HG03196 (cell line): ENCODE data around the gene SLC6A7.

ENCODE experiments used
- ATAC-seq: cut with Tn5 transposase; IDR thresholded peaks from one replicate; pipeline ENCODE4 v1.9.1; 2021; ENCODE audit not compliant: unreplicated experiment

SLC6A7 gene

DNA sequence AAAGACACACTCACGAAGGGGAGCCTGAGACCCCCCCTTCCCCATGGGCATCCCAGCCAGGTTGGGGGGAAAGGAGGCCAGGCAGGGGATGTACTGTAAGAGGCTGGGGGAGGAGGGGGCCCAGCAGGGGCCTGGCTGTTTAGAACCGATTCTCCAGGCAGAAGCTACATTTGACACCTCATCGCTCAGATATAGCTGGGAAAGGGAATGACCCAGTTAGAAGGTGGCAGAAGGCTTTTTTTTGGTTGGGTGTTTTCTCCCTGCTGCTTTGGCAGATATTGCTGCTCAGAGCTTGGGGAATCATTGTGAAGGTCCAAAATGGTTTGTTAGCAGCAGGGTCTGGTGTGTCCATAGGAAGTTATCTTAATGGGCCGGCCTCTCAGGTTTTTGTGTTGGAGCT lies 17.3 kb upstream of the SLC6A7 start:
- ATAC-seq: no peak

DNA sequence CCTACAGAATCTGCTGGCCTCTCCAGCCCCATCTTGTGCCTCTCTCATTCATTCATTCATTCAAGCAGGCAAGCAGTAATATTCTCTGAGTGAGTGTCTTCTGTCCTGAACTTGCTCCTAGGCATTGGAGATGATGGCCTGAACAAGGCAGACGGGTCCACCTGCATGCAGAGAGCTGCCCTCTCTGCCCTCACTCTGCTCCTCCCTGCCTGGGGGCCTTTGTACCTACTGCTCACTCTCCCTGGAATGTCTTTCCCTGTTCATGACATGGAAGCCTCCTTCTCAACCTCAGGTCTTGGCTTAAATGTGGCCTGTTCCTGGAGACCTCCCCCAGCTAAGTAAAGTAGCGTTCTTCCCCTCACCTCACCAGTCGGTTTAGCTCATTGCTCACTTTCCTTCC lies 16.7 kb upstream of the SLC6A7 start:
- no peak for ATAC-seq

DNA sequence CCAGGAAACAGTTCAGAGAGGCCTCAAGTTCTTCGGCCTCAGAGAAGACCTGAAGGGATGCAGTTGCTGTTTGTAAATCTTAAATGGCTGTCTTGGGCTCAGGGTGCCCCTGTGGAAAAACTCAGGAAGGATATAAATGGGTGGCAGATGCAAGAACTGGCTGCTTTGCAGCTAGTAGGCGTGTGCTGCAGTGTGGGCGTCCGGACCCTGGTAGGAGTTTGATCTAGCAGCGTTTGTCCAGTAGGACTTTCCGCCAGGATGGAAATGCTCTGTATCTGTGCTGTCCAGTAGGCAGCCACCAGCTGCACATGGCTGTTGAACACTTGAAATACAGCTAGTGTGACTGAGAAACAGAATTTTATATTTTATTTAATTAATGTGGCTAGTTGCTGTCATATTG lies 15.6 kb upstream of the SLC6A7 start:
- ATAC-seq: no peak

DNA sequence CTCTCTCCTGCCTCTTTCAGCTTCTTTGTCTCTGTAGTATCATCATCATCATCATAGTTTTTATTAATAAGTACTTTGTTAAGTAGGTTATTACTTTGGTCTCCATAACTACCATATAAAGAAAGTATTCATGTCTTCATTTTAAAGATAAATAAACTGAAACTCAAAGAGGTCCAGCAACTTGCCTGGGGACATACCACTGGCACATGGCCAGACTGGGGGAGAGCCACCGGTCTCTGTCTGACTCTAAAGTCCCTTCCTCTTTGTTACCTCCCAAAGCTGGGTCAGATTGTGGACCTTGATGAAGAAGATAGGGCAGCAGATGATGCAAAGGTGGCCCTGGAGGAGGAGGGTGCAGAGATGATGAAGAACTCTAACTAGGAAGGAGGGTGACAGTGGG lies 14.8 kb upstream of the SLC6A7 start:
- no peak for ATAC-seq

DNA sequence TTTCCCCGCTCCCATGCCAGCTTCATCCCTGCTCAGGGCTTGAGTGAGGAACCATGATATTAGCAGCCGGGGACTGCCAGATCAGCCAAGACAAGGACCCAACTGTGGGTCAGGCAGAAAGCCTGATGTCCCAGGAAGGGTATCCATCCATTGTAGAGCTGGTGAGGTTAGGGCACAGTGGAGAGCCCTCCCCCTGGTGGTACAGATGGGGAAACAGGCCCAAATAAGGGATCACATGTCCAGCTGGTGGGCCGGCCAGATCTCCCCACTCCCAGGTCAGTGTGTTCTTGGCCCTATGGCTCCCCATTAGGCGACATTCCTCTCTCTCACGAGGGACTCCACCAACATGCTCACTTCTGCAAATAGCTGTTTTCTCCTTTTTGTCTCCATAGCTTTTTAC lies 14.3 kb upstream of the SLC6A7 start:
- ATAC-seq: no peak

DNA sequence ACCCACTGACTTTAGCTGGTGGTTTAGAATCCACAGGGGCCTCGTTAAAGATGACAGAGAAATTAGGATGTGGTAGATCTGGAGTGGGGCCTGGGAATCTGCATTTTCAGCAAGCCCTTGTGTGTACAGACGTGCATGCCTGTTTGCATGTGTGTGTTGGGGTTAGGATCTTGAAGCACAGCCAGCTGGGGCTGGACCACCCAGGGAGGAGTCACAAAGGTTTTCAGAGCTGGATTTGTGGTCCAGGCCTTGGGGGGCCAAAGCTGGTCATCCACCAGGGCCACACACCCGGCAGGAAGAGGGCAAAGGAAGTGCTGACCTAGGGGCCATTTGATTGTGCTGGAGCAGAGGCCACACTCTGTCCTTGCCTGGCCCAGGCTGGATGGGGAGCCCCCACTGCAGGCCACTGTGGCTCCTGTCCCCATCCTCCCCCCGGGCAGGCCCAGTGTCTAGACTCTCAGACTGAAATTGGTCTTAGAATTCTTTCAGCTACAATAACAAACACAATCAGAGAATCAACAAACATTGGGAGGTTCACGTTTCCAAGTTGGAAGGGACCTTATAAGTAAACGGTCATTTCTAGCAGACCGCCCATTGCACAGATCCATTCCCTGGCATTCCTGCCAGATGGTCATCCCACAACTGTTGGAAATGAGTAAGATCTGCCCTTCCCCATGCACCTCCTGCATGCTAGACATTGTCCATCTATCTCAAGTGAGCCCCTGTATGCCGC lies 13.0 kb upstream of the SLC6A7 start:
- no peak for ATAC-seq

DNA sequence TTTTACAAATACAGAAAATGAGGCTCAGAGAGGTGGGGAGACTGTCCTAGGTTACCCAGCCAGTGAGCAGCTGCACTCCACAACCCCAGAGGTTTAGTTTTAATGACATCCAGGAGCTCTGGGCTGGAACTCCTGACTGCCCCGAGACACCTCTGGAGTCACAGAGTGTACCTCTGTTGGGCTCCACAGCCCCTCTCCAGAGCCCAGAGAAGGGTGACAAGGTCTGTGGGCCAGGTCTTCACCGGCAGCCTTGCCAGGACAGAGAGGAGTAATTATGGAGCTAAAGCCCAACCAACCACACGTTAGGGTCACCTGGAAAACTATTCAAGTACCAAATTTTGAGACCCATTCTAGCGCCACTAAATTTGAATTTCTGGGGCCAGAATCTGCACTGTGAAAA lies 12.1 kb upstream of the SLC6A7 start:
- ATAC-seq: no peak

DNA sequence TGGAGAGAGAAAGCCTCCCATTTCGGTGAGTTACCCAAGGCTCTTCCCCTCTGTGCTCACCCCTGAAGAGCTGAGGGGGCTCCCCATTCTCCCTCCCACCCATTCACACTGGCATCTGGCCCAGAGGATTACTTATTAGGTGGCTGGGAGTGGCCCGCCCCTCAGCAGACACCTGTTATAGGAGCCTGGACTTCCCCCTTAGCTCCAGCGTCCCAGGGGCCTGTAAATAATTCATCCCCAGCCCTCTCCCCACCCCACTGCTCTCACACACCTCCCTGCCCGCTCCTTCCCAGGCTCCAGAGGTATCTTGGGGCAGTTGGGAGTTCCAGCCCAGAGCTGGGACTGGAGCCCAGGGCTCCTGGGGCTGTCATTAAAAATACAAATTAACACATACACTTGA lies 11.6 kb upstream of the SLC6A7 start:
- ATAC-seq: no peak

DNA sequence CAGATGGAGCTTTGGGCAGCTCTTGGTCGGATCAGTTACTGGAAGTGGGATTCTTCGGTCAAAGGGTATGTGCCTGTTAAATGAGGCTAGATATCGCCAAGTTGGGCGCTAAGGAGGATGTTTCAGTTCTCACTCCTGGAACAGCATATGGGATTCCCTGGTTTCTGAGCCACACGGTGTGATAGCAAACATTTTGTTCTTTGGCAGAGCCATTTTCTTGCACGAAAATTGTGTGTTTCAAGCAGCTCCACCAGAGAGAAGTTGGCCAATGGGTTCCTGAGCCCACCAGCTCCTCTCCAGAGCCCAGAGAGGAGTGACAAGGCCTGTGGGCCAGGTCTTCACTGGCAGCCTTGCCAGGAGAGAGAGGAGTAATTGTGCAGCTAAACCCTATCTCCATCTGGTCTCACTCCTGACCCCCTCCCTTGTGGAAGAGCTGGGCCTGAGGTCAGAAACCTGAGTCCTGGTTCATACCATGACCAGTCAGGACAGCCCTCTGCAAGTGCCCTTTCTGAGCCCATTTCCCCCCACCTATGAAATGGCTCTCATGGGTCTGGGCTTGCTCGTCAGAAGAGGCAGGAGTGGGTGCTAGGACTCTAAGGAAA lies 10.7 kb upstream of the SLC6A7 start:
- ATAC-seq: no peak

DNA sequence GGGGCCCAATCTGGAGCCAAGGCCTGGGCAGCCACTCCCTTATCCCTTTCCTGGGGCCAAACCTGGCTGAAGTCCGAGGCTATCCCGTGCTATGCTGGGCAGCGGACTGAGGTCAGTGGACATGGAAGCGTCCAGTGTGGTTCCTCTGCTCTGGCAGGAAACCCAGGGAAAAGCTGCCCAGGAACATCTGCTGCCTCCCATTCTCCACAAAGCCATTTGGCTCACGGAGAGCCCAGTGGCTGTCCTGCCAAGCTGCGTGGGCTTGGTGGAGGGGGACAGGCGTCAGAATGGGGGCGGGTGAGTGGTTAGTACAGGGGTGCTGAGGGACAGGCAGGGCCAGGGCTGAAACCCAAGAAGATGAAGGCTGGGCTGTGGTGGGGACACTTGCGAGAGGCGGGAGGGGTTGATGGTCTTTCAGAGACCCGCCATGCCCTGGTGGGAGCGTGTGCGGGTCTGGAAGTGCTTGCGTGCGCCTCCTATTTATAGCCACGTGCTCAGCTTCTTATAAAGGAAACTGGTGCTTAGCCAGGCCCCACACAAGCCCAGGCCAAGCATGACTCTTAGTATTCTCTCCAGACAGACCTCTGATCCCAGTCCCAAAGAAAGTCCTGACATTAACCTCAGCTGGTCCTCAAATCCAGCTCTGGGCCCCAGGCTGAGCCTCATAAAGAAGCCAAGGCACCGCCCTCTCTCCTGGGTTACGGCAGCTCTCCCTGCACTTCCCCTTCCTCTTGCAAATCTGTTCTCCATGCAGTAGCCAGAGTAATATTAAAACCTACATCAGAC lies 9.4 kb upstream of the SLC6A7 start:
- ATAC-seq: no peak

DNA sequence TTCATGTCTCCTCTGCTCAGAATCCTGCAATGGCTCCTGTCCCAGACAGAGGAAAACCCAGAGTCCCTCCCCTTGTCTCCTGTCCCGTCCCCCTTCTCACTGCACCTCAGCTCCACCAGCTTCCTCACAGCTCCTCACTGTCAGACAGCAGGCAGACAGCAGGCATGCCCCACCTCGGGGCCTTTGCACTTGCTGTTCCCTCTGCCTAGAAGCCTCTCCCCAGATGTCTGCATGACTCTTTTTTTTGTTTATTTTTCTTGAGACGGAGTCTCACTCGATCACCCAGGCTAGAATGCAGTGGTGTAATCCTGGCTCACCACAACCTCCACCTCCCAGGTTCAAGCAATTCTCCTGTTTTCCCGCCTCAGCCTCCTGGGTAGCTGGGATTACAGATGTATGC lies 8.8 kb upstream of the SLC6A7 start:
- ATAC-seq: no peak

DNA sequence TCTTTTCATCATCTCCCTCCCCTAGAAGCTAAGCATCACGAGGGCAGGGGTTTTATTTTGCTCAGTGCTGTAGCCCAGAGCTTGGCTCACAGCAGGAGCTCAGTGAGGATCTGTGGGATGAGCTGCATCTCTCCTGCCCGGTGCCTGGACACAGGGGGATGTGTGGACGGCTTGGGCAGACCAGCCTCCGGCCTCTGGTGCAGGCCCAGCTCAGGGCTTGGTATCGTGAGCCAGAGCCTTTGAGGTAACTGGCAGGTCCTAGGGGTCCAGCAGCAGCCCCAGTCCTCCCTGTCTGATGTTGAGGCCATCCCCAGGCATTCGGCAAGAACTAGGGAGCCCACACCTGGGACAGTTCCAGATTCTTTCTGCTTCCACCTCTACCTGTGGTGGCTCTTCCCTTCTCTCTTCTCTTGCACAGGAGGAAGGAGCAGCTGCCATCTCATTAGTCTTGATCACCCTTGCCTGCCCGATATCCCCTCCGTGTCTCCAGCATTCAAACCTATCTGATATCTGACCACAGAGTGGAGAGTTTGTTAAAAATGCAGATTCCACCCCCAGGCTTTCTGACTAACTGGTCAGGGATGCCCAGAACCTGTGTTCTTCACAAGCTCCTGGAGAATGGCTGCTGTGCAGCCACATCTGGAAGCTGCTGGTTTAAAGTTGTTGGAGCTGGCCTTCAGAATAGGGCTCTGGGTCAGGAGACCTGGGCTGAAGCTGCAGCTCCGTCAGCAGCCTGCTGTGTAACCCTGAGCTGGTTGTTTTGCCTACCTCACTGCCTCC lies 7.9 kb upstream of the SLC6A7 start:
- ATAC-seq: no peak

DNA sequence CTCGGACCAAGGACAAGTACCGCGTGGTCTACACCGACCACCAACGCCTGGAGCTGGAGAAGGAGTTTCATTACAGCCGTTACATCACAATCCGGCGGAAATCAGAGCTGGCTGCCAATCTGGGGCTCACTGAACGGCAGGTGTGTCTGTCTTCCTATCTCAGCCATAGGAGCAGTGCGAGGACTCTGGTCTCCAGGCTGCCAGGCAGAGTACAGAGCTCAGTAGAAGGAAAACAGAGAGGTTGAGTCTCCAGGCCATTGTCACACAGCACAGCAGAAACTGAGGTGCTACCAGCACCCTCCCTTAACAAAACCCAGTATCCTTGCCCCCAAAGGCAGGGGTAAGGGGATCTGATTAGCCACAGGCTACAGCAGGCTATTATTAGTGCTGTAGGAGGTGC lies 7.1 kb upstream of the SLC6A7 start:
- no peak for ATAC-seq

DNA sequence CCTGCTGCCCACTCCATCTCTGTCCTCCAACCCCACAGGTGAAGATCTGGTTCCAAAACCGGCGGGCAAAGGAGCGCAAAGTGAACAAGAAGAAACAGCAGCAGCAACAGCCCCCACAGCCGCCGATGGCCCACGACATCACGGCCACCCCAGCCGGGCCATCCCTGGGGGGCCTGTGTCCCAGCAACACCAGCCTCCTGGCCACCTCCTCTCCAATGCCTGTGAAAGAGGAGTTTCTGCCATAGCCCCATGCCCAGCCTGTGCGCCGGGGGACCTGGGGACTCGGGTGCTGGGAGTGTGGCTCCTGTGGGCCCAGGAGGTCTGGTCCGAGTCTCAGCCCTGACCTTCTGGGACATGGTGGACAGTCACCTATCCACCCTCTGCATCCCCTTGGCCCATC lies 6.4 kb upstream of the SLC6A7 start:
- ATAC-seq: no peak

DNA sequence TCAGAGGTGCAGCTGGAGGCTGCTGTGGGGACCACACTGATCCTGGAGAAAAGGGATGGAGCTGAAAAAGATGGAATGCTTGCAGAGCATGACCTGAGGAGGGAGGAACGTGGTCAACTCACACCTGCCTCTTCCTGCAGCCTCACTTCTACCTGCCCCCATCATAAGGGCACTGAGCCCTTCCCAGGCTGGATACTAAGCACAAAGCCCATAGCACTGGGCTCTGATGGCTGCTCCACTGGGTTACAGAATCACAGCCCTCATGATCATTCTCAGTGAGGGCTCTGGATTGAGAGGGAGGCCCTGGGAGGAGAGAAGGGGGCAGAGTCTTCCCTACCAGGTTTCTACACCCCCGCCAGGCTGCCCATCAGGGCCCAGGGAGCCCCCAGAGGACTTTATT lies 5.9 kb upstream of the SLC6A7 start:
- no peak for ATAC-seq

DNA sequence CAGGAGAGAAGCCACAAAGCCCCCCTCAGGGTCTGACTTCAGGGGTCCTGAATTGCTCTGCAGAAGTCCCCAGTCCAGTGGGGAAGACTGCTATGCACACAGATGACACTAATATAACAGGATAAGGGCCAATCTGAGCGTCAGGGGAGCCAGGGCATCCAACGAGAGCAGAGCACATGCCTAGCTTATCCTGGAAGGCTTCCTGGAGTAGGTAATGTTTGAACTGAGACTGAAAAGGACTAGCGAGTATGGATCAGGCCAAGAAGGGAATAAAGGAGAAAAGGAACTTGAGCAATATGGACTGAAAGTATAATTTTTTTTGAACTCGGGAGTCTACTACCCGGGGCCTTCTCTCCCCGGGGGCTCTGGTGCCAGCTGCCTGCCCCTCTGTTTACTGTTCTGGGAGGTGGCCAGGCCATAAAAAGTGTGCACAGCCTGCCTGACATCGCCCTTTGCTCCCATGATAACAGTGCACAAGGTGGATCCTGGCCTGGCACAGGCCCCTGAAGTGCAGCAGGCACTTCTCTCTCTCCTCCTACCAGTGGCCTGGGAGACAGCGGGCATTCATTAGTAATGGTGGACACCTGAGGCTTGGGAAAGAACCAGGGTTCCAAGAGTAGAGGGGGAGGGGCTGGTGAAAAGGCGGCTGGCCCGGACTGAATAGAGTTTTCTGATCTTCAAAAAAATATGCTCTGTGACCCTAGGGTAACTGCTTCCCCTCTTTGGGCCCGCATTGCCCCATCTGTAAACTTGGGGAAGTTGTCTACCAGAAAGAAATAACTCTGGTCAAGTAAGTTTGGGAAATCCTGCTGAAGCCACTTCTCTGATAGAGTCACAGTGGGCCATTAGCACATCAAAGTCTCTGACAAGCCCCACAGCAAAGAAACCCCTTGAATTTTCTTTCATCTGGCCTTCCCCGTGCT lies 4.6 kb upstream of the SLC6A7 start:
- ATAC-seq: no peak

DNA sequence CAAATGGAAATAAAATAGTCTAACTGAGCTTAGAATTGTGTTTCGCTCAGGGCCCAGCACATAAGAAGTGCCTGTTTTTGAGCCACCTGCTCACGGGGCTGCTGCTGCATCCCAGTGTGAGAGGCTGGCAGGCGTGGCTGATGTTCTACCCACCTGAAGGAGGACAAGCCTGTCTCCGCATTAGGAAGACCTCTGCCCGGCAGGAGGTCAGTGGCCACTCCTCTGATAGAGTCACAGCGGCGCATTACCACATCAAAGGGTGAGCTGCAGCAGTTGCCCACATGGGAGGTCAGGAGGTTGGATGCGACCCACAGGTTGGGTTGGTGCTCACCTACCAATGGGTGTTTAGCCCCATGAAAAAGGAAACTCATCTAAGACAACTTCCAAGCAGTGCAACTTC lies 3.7 kb upstream of the SLC6A7 start:
- ATAC-seq: no peak

DNA sequence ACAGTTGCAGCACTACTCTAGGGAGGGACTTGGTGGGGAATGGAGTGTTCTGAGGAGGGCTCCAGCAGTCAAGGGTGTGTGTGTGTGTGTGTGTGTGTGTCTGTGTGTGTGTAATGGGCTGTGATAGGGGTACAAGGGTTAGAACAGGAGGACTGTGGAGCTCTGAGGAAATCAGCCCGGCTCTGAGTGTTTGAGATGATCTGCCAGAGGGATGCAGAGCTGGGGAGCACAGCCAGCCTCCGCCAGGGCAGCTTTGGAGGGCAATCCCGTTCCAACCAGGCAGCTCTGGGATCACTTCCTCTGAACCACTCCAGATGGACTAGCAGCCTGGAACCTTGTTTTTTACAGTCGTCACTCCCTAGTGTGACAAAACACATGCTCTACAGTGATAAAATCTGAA lies 3.0 kb upstream of the SLC6A7 start:
- no peak for ATAC-seq

DNA sequence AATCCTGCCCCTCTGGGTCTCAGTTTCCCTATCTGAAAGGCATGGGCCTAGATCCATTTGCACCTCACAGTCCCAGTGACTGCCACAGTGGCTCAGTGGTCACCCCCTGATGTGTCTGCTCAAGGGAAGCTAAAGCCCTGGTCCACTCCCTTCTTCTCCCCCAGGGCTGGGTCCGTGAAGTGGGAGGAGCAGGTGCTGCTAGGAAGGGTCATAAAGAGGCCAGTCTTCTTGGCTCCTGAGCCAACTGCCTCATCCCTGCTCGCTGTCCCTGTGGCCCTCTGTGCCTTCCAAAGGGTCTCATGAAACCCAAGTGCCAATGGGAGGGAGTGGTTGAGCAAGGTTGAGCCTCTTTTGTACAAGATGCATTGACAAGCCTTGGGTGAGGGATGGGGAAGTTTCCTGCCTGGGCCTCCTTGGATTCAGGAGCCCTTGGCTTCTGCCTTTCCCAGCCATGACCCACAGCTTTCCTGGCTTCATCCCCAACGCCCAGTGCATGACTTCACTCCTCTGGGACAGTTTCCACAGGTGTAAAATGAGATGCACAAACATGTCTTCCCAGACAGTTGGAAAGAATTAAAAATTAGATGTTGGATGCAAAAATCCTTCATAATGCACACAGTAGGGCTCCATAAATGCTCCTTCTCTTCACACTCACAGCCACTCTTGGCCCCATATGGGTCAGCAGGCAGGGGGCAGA lies 1.6 kb upstream of the SLC6A7 start:
- no peak for ATAC-seq

DNA sequence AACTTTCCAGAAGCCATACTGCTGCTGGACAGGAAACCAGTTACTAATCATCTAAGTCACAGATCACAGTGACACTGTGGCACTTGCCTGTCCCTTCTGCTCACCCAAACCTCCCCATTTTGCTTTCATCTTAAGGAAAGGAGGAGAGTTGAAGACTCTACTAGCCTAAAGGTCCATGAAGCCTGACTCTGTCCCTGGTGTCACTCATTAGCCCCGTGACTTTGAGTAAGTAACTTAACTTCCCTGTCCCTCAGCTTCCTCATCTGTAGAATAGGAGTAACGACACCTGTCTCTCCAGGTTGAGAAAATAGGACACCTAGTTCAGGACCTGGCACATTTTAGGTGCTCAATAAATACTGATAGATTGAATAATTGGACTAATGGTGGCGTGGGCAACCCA lies 536 bp upstream of the SLC6A7 start:
- ATAC-seq: no peak
